ENCODE results near the gene OAS3.
"Not testable (repeated sequence)": the region's sequence is repeated elsewhere in the genome, so short reads cannot be mapped to it uniquely, and the experiment has no call there.

The OAS3 gene

DNA sequence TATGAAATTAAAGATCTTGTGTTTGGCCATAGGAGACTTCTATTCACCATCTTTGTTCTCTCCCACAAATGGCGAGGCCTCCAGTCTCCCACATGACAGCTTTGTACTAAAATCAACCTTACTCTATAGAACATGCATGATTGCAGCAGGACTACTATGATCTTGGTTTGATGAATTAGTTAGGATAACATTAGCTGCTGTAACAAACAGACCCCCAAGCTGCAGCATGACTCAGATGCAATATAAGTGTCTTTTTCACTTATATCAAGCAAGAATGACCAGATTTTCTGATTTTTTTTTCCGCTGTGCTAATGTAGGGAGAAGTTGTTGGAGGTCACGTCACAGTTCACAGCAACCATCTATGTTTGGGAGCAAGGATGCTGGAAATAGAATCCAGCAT lies 10.8 kb upstream of the OAS3 start:
- no peak for DNase-seq

DNA sequence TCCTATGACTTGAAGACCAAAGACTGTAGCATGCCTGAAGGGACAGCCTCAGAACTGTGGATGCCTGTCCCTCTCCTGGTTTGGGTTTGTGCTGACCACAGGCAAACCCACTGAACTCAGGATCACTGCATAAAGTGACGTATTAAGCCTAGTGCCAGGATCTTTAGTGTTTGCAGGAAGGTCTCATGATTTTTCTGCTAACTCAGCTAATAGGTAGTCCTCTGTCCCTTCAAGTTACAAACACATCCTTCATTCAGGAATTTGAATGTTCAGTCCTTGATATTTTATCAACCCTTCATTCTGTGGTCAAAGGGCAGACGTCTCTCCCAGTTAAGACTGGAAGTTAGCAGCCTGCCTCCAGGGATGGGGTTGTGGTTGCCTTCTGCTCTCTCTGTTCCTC lies 10.3 kb upstream of the OAS3 start:
- DNase-seq: no peak

DNA sequence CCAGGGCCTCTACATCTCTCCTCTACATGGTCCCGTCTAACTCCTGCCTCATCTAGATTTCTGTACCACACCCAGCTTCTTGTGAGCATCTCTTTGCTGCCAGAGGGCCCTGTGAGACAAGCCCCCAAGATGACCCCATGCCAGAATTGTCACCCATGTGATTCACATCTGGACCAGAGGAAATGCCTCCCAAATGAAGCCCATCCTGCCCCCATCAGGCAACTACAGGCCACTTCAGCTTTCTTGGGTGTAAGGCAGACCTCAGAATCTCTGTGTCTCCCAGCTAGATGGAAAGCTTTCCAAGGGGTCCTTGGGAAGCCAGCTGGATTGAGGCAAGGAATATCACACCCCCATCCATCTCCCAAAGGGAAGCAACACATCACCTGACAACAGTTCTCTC lies 9.3 kb upstream of the OAS3 start:
- no peak for DNase-seq

DNA sequence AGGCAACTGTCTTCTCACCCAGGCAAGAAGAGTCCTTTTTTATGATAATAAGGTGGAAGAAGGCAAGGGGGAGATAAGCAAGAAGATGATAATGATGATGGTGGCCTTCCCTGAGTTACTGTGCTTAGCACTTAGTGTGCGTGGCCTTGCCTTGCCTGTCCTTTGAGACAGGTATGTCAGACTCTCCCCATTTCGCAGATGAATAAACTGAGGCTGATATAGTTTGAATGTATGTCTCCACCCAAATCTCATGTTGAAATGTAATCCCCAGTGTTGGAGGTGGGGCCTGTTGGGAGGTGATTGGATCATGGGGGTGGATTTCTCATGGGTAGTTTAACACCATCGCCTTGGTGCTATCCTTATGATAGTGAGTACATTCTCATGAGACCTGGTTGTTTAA lies 8.6 kb upstream of the OAS3 start:
- DNase-seq: no peak

DNA sequence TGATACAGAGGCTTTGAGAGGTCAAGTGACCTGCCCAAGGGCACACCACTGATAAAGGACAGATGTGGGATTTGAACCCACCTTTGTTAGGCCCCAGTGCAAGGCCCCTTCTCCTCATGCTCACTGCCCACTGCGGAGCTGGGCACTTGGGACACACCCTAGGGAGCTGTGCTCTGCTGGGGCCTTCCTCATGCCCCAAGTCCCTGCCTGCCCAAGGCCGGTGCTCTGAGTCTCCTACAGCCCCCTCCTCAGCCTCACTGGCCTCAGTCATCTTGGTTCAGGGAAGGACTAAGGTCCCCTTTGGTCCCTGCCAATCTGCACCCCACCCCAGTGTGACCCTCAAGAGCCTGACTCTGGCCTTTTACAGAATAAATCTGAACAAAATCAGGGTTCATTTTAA lies 7.9 kb upstream of the OAS3 start:
- no peak for DNase-seq

DNA sequence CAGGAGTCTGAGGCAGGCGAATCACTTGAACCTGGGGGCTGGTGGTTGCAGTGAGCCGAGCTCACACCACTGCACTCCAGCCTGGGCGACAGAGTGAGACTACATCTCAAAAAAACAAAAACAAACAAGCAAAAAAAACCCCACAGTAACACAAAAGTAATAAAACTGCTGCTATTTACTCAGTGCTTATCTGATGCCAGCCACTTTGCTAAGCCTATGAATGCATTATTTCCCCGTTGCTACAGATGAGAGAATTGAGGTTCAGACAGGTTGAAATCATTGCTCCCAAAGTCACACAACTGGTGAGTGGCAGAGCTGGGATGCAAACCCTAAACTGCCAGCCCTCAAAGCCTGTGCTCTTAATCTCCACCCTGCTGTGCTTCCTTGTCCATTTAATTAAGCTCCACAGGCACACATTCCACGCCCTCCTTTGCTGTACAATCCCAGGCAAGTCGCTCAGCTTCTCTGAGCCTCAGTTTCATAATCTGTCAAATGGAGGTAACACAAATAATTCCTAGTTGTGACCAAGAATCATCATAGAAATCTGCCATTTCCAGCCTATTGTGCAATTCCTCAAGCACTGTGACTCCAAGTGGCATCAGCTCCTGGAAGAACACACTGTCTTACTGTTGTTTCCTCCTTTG lies 5.7 kb upstream of the OAS3 start:
- no peak for DNase-seq

DNA sequence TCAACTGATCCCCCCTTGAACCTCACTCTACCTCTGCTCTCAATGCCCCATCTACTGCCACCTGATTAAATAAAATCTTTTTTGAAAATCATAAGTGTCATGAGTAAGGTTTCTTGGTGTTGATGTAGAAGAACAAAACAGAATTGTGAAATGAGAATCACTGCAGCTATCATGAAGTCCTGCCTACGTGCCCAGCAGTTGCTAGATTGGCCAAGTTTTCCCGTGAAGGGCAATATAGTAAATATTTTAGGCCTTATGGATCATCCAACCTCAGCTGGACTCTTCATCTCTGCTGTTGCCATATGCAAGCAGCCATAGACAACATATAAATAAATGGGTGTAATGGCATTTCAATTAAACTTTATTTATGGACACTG lies 5.2 kb upstream of the OAS3 start:
- no peak for DNase-seq

DNA sequence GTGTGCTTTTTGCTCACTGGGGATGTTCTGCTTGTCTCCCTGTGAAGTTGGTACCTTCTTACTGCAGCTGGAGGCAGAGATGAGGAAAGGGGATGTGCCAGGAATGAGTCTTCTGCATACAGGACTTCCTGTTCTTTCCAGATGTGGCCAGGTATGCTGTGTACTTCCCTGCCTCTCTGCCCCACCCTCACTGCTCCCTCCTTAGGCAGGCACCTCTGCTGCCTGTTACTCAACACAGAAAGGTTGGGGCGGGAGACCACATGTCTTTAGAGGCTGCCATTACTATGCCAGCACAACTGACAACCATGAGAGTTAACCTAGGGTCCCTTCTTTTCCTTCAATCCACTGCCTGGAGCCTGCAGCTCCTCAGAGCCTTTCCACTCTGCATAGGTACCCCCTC lies 2.0 kb upstream of the OAS3 start:
- no peak for DNase-seq

DNA sequence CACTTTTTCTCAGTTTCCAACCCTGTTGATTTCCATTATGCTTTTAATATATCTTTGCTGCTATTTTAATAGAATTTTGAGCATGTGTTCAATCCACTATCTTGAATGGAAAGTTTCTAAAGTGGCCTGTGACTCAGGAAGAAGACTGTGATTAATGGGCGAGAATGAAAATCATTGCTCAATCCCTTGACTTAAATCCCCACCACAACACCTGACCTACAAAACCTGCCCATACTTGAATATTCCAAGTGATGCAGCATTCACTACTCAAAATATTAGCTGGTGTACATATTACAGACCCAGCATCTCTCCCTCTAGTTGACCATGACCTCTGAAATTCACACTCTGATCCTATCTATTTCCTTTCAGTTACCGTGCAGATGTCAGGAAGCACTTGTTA lies 1.3 kb upstream of the OAS3 start:
- no peak for DNase-seq

DNA sequence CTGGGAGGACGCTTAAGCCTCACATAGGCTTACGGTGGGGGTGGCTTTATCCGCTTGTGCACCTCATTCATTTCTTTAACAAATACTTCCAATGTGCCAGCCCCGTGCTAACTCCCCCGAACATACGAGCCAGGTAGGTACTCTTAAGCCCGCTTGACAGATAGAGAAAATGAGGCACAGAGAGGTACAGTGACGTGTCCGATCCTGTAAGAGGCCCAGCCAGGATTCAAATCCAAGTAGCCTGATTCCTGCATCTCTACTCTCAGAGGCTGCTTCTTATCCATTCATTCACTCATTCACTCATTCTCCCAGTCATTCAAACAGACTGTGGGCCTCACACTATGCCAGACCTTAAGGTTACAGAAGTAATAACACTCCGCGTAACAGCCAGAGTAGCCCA lies 477 bp downstream of the OAS3 start:
- no peak for DNase-seq

DNA sequence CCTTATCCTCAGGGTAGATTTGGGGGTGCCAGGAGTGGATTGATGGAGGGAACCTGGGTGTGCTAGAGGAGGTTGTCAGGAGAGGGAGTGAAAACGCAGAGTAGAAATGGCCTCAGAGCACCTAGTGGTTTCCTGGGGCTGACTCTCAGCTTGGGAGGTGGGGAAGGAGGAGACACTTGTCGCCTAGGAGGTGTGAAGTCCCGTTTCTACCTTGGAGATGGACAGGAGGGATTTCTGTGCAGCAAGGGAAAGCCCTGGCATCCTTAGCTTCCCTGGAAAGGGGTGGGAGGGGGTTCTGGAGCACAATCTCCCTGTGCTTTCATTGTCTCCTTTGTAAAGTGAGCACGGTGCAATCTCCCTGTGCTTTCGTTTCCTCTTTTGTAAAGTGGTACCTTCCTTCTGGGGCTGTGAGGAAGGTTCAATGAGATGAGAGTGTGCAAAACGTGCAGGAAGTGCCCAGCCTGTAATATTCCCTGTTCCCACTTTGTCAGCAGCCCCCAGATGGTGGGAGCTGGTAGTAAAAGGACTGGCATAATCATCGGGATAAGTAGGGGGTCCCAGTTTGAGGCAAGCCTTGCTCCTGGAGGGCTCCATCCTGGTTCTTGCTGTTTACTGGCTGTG lies 1.6 kb downstream of the OAS3 start:
- no peak for DNase-seq

DNA sequence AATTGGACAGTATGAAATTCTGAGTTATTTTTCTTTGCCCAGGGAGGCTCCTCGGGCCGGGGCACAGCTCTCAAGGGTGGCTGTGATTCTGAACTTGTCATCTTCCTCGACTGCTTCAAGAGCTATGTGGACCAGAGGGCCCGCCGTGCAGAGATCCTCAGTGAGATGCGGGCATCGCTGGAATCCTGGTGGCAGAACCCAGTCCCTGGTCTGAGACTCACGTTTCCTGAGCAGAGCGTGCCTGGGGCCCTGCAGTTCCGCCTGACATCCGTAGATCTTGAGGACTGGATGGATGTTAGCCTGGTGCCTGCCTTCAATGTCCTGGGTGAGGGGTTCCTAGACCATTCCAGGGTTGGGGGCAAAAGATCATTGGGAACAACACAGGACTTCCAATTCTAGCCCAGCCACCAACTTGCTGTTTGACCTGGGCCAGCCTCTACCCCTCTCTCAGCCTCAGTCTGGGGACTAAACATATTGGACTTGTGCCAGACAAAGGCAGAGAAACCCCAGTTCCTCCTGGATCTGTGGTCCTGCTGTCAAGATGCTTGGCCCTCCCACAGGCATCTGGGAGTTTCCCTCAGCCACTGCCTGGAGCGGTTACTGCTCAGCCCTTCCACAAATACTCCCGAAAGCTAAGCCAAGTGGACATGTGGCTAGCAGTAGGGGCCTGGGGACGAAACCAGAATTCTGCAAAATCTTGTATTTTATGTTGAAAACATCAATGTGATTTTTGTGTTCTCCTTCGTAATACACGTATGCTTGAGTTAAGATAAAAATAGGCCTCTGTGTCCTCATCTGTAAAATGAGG lies 3.5 kb downstream of the OAS3 start:
- DNase-seq: no peak

DNA sequence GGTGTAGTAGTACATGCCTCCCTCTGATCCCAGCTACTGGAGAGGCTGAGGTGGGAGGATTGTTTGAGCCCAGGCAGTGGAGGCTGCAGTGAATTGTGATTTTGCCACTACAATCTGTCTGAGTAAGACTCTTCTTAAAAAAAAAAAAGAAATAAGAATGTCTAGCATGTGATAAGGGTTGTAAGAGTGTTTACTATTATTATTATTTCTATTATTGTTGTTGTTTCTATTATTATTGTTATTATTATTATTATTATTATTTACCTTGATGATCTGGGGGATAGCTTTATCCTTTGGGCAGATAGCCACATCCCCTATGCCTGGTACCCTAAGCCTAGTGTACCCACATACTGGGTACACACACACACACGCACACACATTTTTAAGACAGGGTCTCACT lies 4.3 kb downstream of the OAS3 start:
- no peak for DNase-seq

DNA sequence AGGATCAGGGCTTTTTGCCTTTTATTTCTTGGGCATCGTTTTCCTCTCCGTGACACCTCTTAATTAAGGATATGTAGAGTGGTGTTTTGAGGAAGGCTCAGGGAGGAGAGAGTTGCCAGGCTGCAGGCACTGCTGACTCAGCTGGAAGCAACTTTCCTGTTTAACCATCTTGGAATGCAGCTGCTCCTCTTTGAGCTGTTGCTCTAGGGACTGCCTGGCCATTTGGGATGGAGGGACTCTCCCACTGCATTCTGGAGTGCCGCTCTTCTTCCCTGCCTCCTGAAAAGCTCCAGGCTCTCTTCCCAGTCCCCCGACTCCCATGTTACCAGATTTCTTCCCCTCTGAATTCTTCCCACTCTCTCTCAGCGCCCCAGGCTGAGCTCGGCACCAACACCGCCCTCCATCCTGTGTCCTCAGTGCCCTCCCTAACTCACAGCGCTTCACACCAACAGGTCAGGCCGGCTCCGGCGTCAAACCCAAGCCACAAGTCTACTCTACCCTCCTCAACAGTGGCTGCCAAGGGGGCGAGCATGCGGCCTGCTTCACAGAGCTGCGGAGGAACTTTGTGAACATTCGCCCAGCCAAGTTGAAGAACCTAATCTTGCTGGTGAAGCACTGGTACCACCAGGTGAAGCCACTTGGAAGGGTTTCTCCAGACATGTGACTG lies 5.9 kb downstream of the OAS3 start:
- DNase-seq: no peak

DNA sequence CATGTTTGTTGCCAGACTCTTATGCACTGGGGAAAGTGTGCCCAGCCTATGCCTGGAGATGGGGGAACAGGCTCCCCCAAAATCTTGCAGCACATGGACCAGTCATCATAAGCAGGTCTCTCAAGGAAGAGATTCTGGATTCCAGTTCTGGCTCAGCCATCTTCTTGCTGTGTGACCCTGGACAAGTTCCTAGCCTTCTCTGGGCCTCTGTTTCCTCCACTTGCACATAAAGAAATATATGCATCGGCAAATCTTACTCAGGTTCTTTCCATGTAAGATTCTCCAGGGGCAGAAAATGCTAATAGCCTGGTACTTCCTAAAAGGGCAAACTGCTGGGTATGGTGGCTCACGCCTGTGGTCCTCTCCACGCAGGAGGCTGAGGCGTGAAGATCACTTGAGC lies 7.2 kb downstream of the OAS3 start:
- DNase-seq: no peak

DNA sequence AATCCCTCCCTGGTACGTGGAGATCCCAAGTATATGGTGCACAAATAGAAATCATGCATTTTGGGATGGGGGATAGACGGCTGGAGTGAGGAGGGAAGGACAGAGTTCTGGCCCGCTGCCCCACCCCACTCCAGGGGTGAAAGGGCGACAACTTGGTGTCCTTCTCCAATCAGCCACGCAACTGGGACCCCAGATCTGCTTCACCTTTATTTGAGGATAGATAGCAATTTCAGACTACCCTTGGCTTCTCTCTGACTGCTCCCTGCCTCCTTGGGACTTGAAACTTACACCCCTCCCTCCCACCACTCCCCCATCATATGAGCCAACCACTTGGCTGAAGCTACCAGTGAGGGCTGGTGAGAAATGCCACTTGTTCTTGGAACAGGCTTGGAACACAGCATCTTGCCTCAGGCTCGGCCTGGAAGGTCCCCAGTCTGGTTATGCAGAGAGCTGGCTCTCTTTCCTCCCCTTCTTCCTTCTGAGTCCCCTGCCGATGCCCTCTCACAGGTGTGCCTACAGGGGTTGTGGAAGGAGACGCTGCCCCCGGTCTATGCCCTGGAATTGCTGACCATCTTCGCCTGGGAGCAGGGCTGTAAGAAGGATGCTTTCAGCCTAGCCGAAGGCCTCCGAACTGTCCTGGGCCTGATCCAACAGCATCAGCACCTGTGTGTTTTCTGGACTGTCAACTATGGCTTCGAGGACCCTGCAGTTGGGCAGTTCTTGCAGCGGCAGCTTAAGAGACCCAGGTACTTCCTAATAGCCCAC lies 8.1 kb downstream of the OAS3 start:
- DNase-seq: no peak

DNA sequence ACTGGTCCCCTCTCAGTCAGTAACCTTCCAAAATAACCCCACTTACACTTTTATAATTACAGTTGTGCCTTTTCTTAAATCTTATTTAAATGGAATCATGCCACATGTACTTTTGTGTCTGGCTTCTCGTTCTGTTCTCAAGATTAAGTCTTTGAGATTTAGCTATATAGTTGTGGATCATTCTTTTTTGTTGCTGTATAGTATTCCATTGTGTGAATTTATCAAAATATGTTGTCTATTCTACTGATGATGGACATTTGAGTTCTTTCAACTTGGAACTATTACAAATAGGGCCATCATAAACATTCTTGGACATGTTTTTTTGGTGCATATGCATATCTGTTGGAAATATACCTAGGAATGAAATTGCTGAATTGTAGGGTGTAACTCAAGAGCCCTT lies 9.0 kb downstream of the OAS3 start:
- no peak for DNase-seq

DNA sequence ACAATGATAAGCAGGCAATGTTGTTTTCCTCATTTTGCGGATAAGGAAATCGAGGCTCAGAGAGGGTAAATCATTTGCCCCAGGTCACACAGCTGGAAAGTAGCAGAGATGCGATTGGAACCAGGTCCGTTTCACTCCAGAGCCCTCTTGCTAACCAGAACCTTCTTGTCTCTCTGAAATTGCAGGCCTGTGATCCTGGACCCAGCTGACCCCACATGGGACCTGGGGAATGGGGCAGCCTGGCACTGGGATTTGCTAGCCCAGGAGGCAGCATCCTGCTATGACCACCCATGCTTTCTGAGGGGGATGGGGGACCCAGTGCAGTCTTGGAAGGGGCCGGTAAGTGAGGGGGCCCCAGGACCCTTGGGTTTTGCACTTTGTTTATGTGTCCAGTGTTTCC lies 9.5 kb downstream of the OAS3 start:
- no peak for DNase-seq

DNA sequence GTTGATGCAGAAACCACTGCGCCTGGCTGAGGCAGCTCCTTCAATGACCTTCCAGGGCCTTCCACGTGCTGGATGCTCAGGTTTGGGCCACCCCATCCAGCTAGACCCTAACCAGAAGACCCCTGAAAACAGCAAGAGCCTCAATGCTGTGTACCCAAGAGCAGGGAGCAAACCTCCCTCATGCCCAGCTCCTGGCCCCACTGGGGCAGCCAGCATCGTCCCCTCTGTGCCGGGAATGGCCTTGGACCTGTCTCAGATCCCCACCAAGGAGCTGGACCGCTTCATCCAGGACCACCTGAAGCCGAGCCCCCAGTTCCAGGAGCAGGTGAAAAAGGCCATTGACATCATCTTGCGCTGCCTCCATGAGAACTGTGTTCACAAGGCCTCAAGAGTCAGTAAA lies 10.5 kb downstream of the OAS3 start:
- DNase-seq: no peak

DNA sequence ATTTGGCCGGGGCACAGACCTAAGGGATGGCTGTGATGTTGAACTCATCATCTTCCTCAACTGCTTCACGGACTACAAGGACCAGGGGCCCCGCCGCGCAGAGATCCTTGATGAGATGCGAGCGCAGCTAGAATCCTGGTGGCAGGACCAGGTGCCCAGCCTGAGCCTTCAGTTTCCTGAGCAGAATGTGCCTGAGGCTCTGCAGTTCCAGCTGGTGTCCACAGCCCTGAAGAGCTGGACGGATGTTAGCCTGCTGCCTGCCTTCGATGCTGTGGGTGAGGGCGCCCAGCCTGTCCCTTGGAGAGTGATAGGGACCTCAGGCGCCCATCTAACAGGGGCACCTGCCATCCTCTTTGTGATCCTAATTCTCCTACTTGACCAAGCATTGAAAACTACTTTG lies 12.4 kb downstream of the OAS3 start:
- no peak for DNase-seq

DNA sequence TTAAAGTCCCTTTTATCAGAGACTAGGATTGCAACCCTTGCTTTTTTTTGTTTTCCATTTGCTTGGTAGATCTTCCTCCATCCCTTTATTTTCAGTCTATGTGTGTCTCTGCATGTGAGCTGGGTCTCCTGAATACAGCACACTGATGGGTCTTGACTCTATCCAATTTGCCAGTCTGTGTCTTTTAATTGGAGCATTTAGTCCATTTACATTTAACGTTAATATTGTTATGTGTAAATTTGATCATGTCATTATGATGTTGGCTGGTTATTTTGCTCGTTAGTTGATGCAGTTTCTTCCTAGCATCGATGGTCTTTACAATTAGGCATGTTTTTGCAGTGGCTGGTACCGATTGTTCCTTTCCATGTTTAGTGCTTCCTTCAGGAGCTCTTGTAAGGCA lies 18.9 kb downstream of the OAS3 start:
- not testable (repeated sequence) for DNase-seq

DNA sequence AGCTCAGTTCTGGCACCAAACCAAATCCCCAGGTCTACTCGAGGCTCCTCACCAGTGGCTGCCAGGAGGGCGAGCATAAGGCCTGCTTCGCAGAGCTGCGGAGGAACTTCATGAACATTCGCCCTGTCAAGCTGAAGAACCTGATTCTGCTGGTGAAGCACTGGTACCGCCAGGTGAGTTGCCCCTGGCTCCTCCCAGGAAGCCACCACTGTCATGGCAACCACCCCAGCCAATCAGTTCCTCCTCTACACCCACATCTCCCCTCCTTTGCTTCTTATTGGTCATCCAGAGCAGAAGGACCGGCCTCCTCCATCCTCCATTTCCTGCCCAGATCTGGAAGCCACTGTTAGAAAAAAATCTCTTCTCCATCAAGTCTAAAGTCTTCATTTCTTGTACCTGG lies 22.8 kb downstream of the OAS3 start:
- no peak for DNase-seq

DNA sequence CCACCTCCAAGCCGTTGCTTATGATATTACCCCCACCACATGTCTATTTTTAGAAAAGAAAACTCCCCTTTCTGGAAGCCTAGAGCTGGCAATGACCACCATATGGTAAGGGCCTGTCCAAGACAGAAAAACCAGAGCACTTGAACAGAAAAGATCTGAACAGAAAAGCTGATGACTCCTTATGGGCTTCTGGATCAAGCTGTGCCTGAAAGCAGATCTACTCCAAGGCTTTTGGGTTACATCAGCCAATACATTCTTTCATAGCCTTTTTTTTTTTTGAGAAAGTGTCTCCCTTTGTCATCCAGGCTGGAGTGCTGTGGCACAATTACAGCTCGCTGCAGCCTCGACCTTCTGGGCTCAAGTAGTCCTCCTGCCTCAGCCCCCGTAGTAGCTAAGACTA lies 23.3 kb downstream of the OAS3 start:
- DNase-seq: no peak
